H1 (cell line): ENCODE results near the gene PDK1. TPM values are rescaled to one million over a fixed set of nuclear protein-coding genes. Genes with fewer than 3 reads are reported as not detected.

Source experiments
- CTCF ChIA-PET: fragments of 300-600 bp; sonication (Branson Sonifier 250); formaldehyde crosslinking; loops from one replicate; lab custom pipeline; 2021; ENCODE audit not compliant: partially characterized antibody; lab: Charles Lee
- POLR2A ChIA-PET: fragments of 300-600 bp; sonication (Branson Sonifier 250); formaldehyde crosslinking; loops from one replicate; lab custom pipeline; 2021; ENCODE audit warnings: inconsistent platforms; ENCODE audit not compliant: partially characterized antibody; lab: Charles Lee
- DNase-seq, 2 experiments: peaks; one replicate each; pipeline versions ENCODE4 v3.0.0 to v3.0.0-alpha.2; 2010 to 2022; ENCODE audit warnings: low spot score in 2 of 2, low read depth in 1 of 2, mixed read lengths in 1 of 2
- FAIRE-seq: peaks from 2 replicates; lab custom pipeline; 2011; peaks lifted over from hg19 to GRCh38; lab: Jason Lieb, UNC
- H2AFZ ChIP-seq: 2 replicates; pipeline ENCODE4 v1.8.1; 2012; ENCODE audit warnings: low read length, inconsistent platforms
- H2AK5ac ChIP-seq: 2 replicates; pipeline ENCODE4 v1.6.1; 2013; ENCODE audit warnings: low read depth, low read length
- H2BK120ac ChIP-seq: replicated peaks from 2 replicates; pipeline ENCODE3; 2013; ENCODE audit warnings: low read depth, low read length, inconsistent platforms
- H2BK12ac ChIP-seq: 2 replicates; pipeline ENCODE4 v1.6.1; 2013; ENCODE audit warnings: low read depth, low read length
- H2BK15ac ChIP-seq: 2 replicates; pipeline ENCODE4 v1.6.1; 2013; ENCODE audit warnings: low read length
- H2BK20ac ChIP-seq: 2 replicates; pipeline ENCODE4 v1.6.1; 2013; ENCODE audit warnings: low read length
- H2BK5ac ChIP-seq: 2 replicates; pipeline ENCODE4 v1.6.1; 2013; ENCODE audit warnings: low read depth, low read length
- H3K14ac ChIP-seq: 2 replicates; pipeline ENCODE4 v1.6.1; 2013; ENCODE audit warnings: inconsistent platforms; ENCODE audit not compliant: insufficient read length
- H3K18ac ChIP-seq: 2 replicates; pipeline ENCODE4 v1.6.1; 2013; ENCODE audit warnings: low read length; ENCODE audit errors: extremely low read depth
- H3K23ac ChIP-seq: 2 replicates; pipeline ENCODE4 v1.6.1; 2013; ENCODE audit warnings: inconsistent platforms; ENCODE audit not compliant: insufficient read length
- H3K23me2 ChIP-seq: 2 replicates; pipeline ENCODE4 v1.6.1; 2013; ENCODE audit warnings: low read depth, low read length
- H3K27ac ChIP-seq: 2 replicates; pipeline ENCODE4 v1.6.1; 2011; ENCODE audit warnings: low read depth, low read length, inconsistent platforms
- H3K27me3 ChIP-seq, 4 experiments: replicated peaks in 1 of 4; 1 replicate in 1 of 4; 2 replicates in 3 of 4; pipeline versions ENCODE4 v1.6.1 to v1.8.1; 2011 to 2013; ENCODE audit warnings: low read length in 3 of 4, mild to moderate bottlenecking in 3 of 4, inconsistent platforms in 2 of 4, mixed read lengths in 2 of 4, moderate library complexity in 1 of 4; ENCODE audit not compliant: control insufficient read depth in 3 of 4, insufficient read depth in 3 of 4; ENCODE audit errors: extremely low read depth in 1 of 4
- H3K36me3 ChIP-seq, 4 experiments: 2 replicates each; pipeline versions ENCODE4 v1.6.1 to v1.8.1; 2011 to 2013; ENCODE audit warnings: mild to moderate bottlenecking in 4 of 4, low read length in 3 of 4, moderate library complexity in 2 of 4, control low read depth in 1 of 4, inconsistent platforms in 1 of 4; ENCODE audit not compliant: insufficient read depth in 4 of 4, control insufficient read depth in 2 of 4
- H3K4ac ChIP-seq: replicated peaks from 2 replicates; pipeline ENCODE3; 2013; ENCODE audit warnings: low read length, low read depth, mixed read lengths, inconsistent platforms; ENCODE audit not compliant: insufficient read length
- H3K4me1 ChIP-seq, 4 experiments: replicated peaks in 1 of 4; 1 replicate in 1 of 4; 2 replicates in 3 of 4; pipeline versions ENCODE4 v1.6.1 to v1.8.1; 2011 to 2013; ENCODE audit warnings: low read length in 3 of 4, inconsistent platforms in 2 of 4, mixed read lengths in 1 of 4; ENCODE audit not compliant: insufficient read depth in 4 of 4, control insufficient read depth in 3 of 4
- H3K4me2 ChIP-seq, 2 experiments: 2 replicates each; pipeline versions ENCODE4 v1.6.1 to v1.8.1; 2011 to 2013; ENCODE audit warnings: low read depth in 2 of 2, low read length in 2 of 2, control low read depth in 1 of 2, inconsistent platforms in 1 of 2, mild to moderate bottlenecking in 1 of 2; ENCODE audit not compliant: insufficient read depth in 1 of 2
- H3K4me3 ChIP-seq, 4 experiments: fragments of 200-600, 300-600 bp in 1 of 4; sonication (generic), shearing (Covaris generic), sonication (Bioruptor Twin) in 1 of 4; 2 replicates each; pipeline versions ENCODE4 v1.5.1 to v1.8.1; 2011 to 2016; ENCODE audit warnings: low read length in 4 of 4, low read depth in 3 of 4, control low read depth in 2 of 4, inconsistent platforms in 2 of 4, mild to moderate bottlenecking in 2 of 4, mixed read lengths in 1 of 4, moderate library complexity in 1 of 4; ENCODE audit not compliant: insufficient read depth in 2 of 4; ENCODE audit errors: extremely low read depth in 1 of 4
- H3K56ac ChIP-seq: replicated peaks from 2 replicates; pipeline ENCODE3; 2013; ENCODE audit warnings: low read depth, mild to moderate bottlenecking, mixed read lengths, low read length, inconsistent platforms; ENCODE audit not compliant: insufficient read length
- H3K79me1 ChIP-seq: 2 replicates; pipeline ENCODE4 v1.6.1; 2013; ENCODE audit warnings: low read depth, low read length, control low read depth
- H3K79me2 ChIP-seq, 2 experiments: 2 replicates each; pipeline versions ENCODE4 v1.6.1 to v1.8.1; 2012 to 2013; ENCODE audit warnings: low read length in 2 of 2, mild to moderate bottlenecking in 2 of 2, inconsistent platforms in 1 of 2; ENCODE audit not compliant: insufficient read depth in 2 of 2, control insufficient read depth in 1 of 2
- H3K9ac ChIP-seq, 4 experiments: replicated peaks in 1 of 4; 1 replicate in 1 of 4; 2 replicates in 3 of 4; pipeline versions ENCODE4 v1.6.1 to v1.8.1; 2011 to 2013; ENCODE audit warnings: low read depth in 3 of 4, low read length in 3 of 4, control low read depth in 2 of 4, mild to moderate bottlenecking in 2 of 4, moderate library complexity in 2 of 4, inconsistent platforms in 1 of 4; ENCODE audit errors: extremely low read depth in 1 of 4
- H3K9me3 ChIP-seq, 2 experiments: 2 replicates each; pipeline versions ENCODE4 v1.6.1 to v1.8.1; 2012 to 2013; ENCODE audit warnings: mild to moderate bottlenecking in 2 of 2, moderate library complexity in 2 of 2, control low read depth in 1 of 2, inconsistent platforms in 1 of 2, low read depth in 1 of 2, low read length in 1 of 2, mixed read lengths in 1 of 2; ENCODE audit not compliant: insufficient read depth in 2 of 2
- H4K20me1 ChIP-seq, 2 experiments: replicated peaks in 1 of 2; 2 replicates each; pipeline versions ENCODE3 to v1.8.1; 2011 to 2013; ENCODE audit warnings: inconsistent platforms in 2 of 2, low read length in 2 of 2, mild to moderate bottlenecking in 1 of 2; ENCODE audit not compliant: insufficient read depth in 2 of 2, control insufficient read depth in 1 of 2
- H4K5ac ChIP-seq: 2 replicates; pipeline ENCODE4 v1.6.1; 2013; ENCODE audit warnings: low read length, low read depth, mixed read lengths, inconsistent platforms; ENCODE audit not compliant: insufficient read length
- H4K8ac ChIP-seq: 2 replicates; pipeline ENCODE4 v1.8.0; 2013; ENCODE audit warnings: mild to moderate bottlenecking, moderate library complexity, low read length, inconsistent platforms; ENCODE audit not compliant: insufficient read depth; ENCODE audit errors: extremely low read depth
- H4K91ac ChIP-seq: replicated peaks from 2 replicates; pipeline ENCODE3; 2013; ENCODE audit warnings: low read length, mixed read lengths, inconsistent platforms; ENCODE audit not compliant: insufficient read length
- JUN ChIP-seq: IDR thresholded peaks from 2 replicates; pipeline ENCODE4 v1.6.1; 2011; ENCODE audit warnings: low read depth, mild to moderate bottlenecking, improper control_type of control experiment, low read length
- POU5F1 ChIP-seq: IDR thresholded peaks from 2 replicates; pipeline ENCODE4 v1.6.1; 2011; ENCODE audit warnings: low read depth, mild to moderate bottlenecking, low read length, moderate library complexity
- TAF1 ChIP-seq: IDR thresholded peaks from 2 replicates; pipeline ENCODE4 v1.6.1; 2011; ENCODE audit warnings: mild to moderate bottlenecking, low read depth, low read length
- WGBS, 2 experiments: shearing (Covaris generic) in 1 of 2; methylation state at CpG; one replicate each; pipeline versions ENCODE4 v1.1.6 to v1.1.7; 2013 to 2015; ENCODE audit warnings: low lambda C conversion rate in 2 of 2, mixed read lengths in 2 of 2, inconsistent platforms in 1 of 2, low coverage in 1 of 2, missing lambda C conversion rate in 1 of 2; ENCODE audit not compliant: insufficient replicate concordance in 2 of 2, insufficient coverage in 1 of 2, insufficient read length in 1 of 2; ENCODE audit errors: extremely low coverage in 1 of 2, missing lambda C conversion rate in 1 of 2; 5-methylcytosine and 5-hydroxymethylcytosine counted together
- polyA plus RNA-seq, 7 experiments: library from polyadenylated mRNA; depleted of rRNA in 3 of 7; stranded (reverse) in 5 of 7; unstranded in 2 of 7; fragments of >200 nt in 5 of 7; fragments of 200-250 nt in 2 of 7; gene quantifications; 1 replicate in 5 of 7; 2 replicates in 1 of 7; 4 replicates in 1 of 7; pipeline versions ENCODE4 v1.2.1 to v1.2.3, GENCODE V29; 2011 to 2013; ENCODE audit warnings: missing spikeins in 2 of 7, mixed read lengths in 2 of 7
- total RNA-seq: library from RNA; stranded (reverse); fragmentation: NEBNext Ultra II Directional; extraction: Animal tissue kit (Norgen Biotek cat#: 25700); gene quantifications from 2 replicates; pipeline ENCODE4 v1.2.1, GENCODE V29; 2021

The PDK1 gene
- total and polyA plus RNA-seq, 2 of the 8 experiments (the other 6 are each of a cell fraction or from before 2014, with no cell fraction given): 18.2 to 21.9 TPM

GRCh38 chr2:172606285-172606684 lies 50.4 kb downstream of the PDK1 start:
- H3K27ac ChIP-seq: no peak overlapping the region
- WGBS, 2 experiments: 82% methylated on average over 1 of the region's 1 CpG; no CpG with 5 or more reads in 1 of the 2 experiments
- no peak overlapping the region for H3K56ac ChIP-seq
- no peak overlapping the region for H2AK5ac ChIP-seq
- no peak overlapping the region for H3K23ac ChIP-seq
- no peak overlapping the region for H4K8ac ChIP-seq
- no peak overlapping the region for H2BK120ac ChIP-seq
- no peak overlapping the region for H3K4me2 ChIP-seq
- H3K9ac ChIP-seq: no peak overlapping the region
- H2BK12ac ChIP-seq: no peak overlapping the region
- no peak overlapping the region for H2AFZ ChIP-seq
- no peak overlapping the region for H3K18ac ChIP-seq
- H4K20me1 ChIP-seq: no peaks in the 10 kb centered on the region
- no peak for DNase-seq
- no peak overlapping the region for H2BK15ac ChIP-seq
- H3K14ac ChIP-seq: no peak overlapping the region
- H3K4me1 ChIP-seq: no peaks in the 10 kb centered on the region
- H3K4me3 ChIP-seq: no peak overlapping the region
- ChIA-PET POLR2A (no interaction called here), CTCF (no interaction called here)
- H2BK5ac ChIP-seq: no peak overlapping the region
- H3K79me1 ChIP-seq: no peaks in the 10 kb centered on the region
- no peaks in the 10 kb centered on the region for H3K79me2 ChIP-seq
- no peaks in the 10 kb centered on the region for H3K9me3 ChIP-seq
- no peaks in the 10 kb centered on the region for H3K27me3 ChIP-seq
- no peaks in the 10 kb centered on the region for H3K23me2 ChIP-seq
- H4K5ac ChIP-seq: no peak overlapping the region
- no peak overlapping the region for H4K91ac ChIP-seq
- H2BK20ac ChIP-seq: no peak overlapping the region
- H3K4ac ChIP-seq: no peak overlapping the region
- FAIRE-seq: no peak
- H3K36me3 ChIP-seq: peaks cover 0 to 3% (median 0%) of the 10 kb centered on the region in 4 experiments; a peak in 3 of 8 replicates
- no peak for TF ChIP-seq TAF1
- TF ChIP-seq POU5F1: no peak
- no peak for TF ChIP-seq JUN
